Gastrocnemius medialis (tissue), 4 donors: ENCODE data around the gene RBM38.

ENCODE experiments used
- POLR2A ChIP-seq, 2 donors: fragments of 450-650 bp; IDR thresholded peaks; one replicate each; pipeline ENCODE4 v1.6.1; 2017; ENCODE audit warnings: antibody characterized with exemption in 2 of 2, mild to moderate bottlenecking in 2 of 2, moderate library complexity in 2 of 2
- TF ChIP-seq, protein P1 (sequence below), 5 experiments: fragments of 450-650 bp in 3 of 5; fragments of 200-600 bp in 2 of 5; sonication (generic) in 2 of 5; IDR thresholded peaks in 4 of 5; conservative IDR thresholded peaks in 1 of 5; 1 replicate in 4 of 5; 2 replicates in 1 of 5; pipeline ENCODE4 v1.5.1; 2016 to 2019; ENCODE audit warnings: antibody characterized with exemption in 5 of 5, mild to moderate bottlenecking in 3 of 5, moderate library complexity in 3 of 5

DNA sequence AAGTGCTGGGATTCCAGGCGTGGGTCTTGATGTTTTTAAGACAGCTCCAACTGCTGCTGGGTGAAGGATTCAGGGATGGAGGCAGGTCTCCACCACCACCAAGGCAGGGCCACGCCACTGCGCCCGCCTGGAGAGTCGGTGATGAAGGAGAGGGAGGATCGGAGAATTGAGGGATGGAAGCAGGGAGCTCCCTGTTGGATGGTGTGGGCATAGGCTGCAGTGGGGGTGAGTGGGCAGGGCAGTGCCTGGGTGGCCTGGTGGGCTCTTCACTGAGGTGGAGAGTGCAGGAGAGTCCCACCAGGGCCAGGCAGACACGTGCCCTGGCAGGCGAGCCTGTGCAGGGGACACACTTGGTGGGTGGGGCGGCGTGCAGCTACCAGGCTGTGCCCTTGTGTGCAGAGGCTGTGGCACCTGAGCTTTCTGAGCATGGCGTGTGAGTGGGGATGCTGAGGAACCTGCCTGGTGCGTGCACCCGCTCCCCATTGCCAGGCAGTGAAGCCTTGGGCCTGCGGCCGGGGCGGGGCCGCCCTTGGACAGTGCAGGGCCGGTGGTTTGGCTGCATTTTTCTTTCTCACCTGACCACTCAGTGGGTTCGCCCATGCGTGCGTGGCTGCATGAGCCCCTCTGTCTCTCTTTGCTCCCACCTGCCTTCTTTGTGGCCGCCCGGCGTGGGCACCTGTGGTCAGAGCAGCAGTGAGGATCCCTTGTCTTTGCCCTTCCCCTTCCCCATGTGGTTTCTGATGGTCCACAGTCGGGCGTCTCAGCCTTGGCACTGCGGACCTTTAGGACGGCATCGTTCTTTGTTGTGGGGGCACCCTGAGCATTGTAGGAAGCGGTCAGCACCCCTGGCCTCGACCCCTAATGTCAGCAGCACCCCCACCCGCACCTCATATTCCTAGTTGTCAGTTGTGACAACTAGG is 11.3 kb downstream of the RBM38 start:
- TF ChIP-seq, protein P1, sequence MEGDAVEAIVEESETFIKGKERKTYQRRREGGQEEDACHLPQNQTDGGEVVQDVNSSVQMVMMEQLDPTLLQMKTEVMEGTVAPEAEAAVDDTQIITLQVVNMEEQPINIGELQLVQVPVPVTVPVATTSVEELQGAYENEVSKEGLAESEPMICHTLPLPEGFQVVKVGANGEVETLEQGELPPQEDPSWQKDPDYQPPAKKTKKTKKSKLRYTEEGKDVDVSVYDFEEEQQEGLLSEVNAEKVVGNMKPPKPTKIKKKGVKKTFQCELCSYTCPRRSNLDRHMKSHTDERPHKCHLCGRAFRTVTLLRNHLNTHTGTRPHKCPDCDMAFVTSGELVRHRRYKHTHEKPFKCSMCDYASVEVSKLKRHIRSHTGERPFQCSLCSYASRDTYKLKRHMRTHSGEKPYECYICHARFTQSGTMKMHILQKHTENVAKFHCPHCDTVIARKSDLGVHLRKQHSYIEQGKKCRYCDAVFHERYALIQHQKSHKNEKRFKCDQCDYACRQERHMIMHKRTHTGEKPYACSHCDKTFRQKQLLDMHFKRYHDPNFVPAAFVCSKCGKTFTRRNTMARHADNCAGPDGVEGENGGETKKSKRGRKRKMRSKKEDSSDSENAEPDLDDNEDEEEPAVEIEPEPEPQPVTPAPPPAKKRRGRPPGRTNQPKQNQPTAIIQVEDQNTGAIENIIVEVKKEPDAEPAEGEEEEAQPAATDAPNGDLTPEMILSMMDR (IDR thresholded peaks at IDR 0.05 in 4 of 5, conservative IDR thresholded peaks at IDR 0.05 in 1 of 5): no peak
- TF ChIP-seq POLR2A (IDR thresholded peaks at IDR 0.05): no peak
